Gastrocnemius medialis (tissue), 4 donors: ENCODE results near the gene GNG4.

Experiments
- CTCF ChIP-seq, 5 experiments: fragments of 450-650 bp in 3 of 5; fragments of 200-600 bp in 2 of 5; sonication (generic) in 2 of 5; IDR thresholded peaks in 4 of 5; conservative IDR thresholded peaks in 1 of 5; 1 replicate in 4 of 5; 2 replicates in 1 of 5; pipeline ENCODE4 v1.5.1; 2016 to 2019; ENCODE audit warnings: antibody characterized with exemption in 5 of 5, mild to moderate bottlenecking in 3 of 5, moderate library complexity in 3 of 5
- POLR2A ChIP-seq, 2 donors: fragments of 450-650 bp; IDR thresholded peaks; one replicate each; pipeline ENCODE4 v1.6.1; 2017; ENCODE audit warnings: antibody characterized with exemption in 2 of 2, mild to moderate bottlenecking in 2 of 2, moderate library complexity in 2 of 2

DNA sequence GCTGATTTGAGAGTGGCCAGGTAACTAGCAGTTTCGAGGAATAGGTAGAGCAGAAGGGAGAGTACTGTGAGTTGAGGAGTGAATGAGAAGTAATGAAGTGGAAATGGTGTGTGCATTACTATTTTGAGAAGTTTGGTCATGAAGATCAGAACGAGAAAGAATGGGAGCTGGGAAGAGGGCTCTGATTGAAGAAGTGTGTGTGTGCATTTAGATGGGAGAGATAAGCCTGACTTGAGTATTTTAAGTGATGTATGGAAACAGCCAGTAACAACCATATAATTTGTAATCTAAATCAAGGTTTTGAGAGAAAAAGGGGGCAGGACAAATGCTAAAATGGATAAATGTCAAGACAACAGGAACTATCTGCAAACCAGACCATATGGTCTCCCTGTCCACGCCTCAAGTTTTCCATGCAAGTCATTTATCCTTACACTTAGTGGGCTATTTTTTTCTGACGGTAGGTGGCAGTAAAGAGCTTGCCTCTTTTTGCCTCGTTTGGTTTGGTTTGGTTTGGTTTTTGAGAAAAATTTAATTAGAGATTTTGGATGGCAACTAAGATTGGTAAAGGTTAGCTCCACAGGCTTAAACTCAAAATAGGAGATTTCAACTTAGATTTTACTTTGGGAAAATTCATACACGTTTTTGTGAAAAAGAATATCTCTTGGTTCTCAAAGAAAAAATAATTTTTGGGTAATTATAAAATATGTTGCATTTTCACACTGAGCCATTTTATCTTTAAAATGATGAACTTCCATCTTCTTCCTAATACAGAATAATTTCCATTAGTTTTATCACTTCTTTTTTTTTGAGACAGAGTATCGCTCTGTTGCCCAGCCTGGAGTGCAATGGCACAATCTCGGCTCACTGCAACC is 135.9 kb downstream of the GNG4 start:
- TF ChIP-seq POLR2A (IDR thresholded peaks at IDR 0.05) (no peak), CTCF (IDR thresholded peaks at IDR 0.05 in 4 of 5, conservative IDR thresholded peaks at IDR 0.05 in 1 of 5) (peak; percentile 61 to 92 (median 82))
